Measurements from ENCODE around the gene SH3GLB1. TPM values are rescaled to one million over a fixed set of nuclear protein-coding genes. Genes with fewer than 3 reads are reported as not detected.

The SH3GLB1 gene
- total and polyA plus RNA-seq, 9 of the 15 experiments (the other 6 are each of a cell fraction or from before 2014, with no cell fraction given): 8.6 to 34.2 (median 24.2) TPM

- TF ChIP-seq RFX1 (IDR thresholded peaks at IDR 0.05) (no peak), ZNF79 (CRISPR knock-in tag; IDR thresholded peaks at IDR 0.05; ENCODE audit: low read depth) (no peak), ZNF197 (CRISPR knock-in tag; IDR thresholded peaks at IDR 0.05; ENCODE audit: low read depth) (0 out of 2 replicates have a peak, but pooled peaks have one; percentile 50), ZNF23 (CRISPR knock-in tag; IDR thresholded peaks at IDR 0.05) (no peak), ZNF584 (CRISPR knock-in tag; IDR thresholded peaks at IDR 0.05; ENCODE audit: low read depth) (no peak), ZNF707 (CRISPR knock-in tag; conservative IDR thresholded peaks at IDR 0.05) (no peak), RAD21 (CRISPR knock-in tag; conservative IDR thresholded peaks at IDR 0.05 in 1 of 2, IDR thresholded peaks at IDR 0.05 in 1 of 2) (peak; percentile 49 to 59; a peak in 3 of 4 replicates), MXI1 (IDR thresholded peaks at IDR 0.05; ENCODE audit: low read depth, low read length) (no peak), PRMT5 (CRISPR knock-in tag; IDR thresholded peaks at IDR 0.05) (no peak), MAFK (IDR thresholded peaks at IDR 0.05; ENCODE audit: low read length) (no peak), ZNF384 (IDR thresholded peaks at IDR 0.05; ENCODE audit: low read depth, low read length) (no peak), CBX8 (IDR thresholded peaks at IDR 0.05; ENCODE audit: borderline replicate concordance, extremely low read depth, low read depth, low read length, poor library complexity, severe bottlenecking) (no peak), HSF4 (CRISPR knock-in tag; IDR thresholded peaks at IDR 0.05; ENCODE audit: borderline replicate concordance) (no peak), ZNF311 (CRISPR knock-in tag; IDR thresholded peaks at IDR 0.05) (no peak), CAMTA2 (CRISPR knock-in tag; conservative IDR thresholded peaks at IDR 0.05) (0 out of 2 replicates have a peak, but pooled peaks have one; percentile 45), KLF16 (IDR thresholded peaks at IDR 0.05) (no peak), CCAR2 (IDR thresholded peaks at IDR 0.05; ENCODE audit: low read depth, low read length) (no peak), RNF2 (IDR thresholded peaks at IDR 0.05) (no peak), ZBTB34 (CRISPR knock-in tag; IDR thresholded peaks at IDR 0.05) (no peak), RBM14 (IDR thresholded peaks at IDR 0.05; ENCODE audit: borderline replicate concordance, insufficient read depth, low read depth, low read length) (no peak), ZBTB5 (IDR thresholded peaks at IDR 0.05) (no peak), NR2C1 (IDR thresholded peaks at IDR 0.05) (no peak), NR2C1 (tag; IDR thresholded peaks at IDR 0.05) (no peak)
- TF ChIP-seq, protein P1, sequence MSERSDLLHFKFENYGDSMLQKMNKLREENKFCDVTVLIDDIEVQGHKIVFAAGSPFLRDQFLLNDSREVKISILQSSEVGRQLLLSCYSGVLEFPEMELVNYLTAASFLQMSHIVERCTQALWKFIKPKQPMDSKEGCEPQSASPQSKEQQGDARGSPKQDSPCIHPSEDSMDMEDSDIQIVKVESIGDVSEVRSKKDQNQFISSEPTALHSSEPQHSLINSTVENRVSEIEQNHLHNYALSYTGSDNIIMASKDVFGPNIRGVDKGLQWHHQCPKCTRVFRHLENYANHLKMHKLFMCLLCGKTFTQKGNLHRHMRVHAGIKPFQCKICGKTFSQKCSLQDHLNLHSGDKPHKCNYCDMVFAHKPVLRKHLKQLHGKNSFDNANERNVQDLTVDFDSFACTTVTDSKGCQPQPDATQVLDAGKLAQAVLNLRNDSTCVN (CRISPR knock-in tag; IDR thresholded peaks at IDR 0.05): peak; percentile 64; the same call in 1 of the 2 replicates
- TF ChIP-seq, protein P2, sequence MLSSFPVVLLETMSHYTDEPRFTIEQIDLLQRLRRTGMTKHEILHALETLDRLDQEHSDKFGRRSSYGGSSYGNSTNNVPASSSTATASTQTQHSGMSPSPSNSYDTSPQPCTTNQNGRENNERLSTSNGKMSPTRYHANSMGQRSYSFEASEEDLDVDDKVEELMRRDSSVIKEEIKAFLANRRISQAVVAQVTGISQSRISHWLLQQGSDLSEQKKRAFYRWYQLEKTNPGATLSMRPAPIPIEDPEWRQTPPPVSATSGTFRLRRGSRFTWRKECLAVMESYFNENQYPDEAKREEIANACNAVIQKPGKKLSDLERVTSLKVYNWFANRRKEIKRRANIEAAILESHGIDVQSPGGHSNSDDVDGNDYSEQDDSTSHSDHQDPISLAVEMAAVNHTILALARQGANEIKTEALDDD (IDR thresholded peaks at IDR 0.05): no peak; the same call in 1 of the 2 replicates
These were observed at the start of gene SH3GLB1 (continued) for GRCh38 chr1:86704458-86704971.

Data from K562 (cell line).